GM12891 (cell line): ENCODE data around the gene CREB3L2.

Experiments used
- POLR2A ChIP-seq: IDR thresholded peaks from 2 replicates; pipeline ENCODE4 v1.6.1; 2011; ENCODE audit warnings: low read depth, low read length, control low read depth
- POLR2AphosphoS5 ChIP-seq: IDR thresholded peaks from 2 replicates; pipeline ENCODE4 v1.6.1; 2011; ENCODE audit warnings: low read depth, low read length, control low read depth
- POU2F2 ChIP-seq: IDR thresholded peaks from 2 replicates; pipeline ENCODE4 v1.6.1; 2011; ENCODE audit warnings: low read depth, mild to moderate bottlenecking, control low read depth, low read length, moderate library complexity
- TAF1 ChIP-seq: IDR thresholded peaks from 2 replicates; pipeline ENCODE4 v1.6.1; 2011; ENCODE audit warnings: low read depth, low read length, control low read depth

- no peak for TF ChIP-seq POU2F2
- no peak for TF ChIP-seq POLR2A
- no peak for TF ChIP-seq POLR2AphosphoS5
- no peak for TF ChIP-seq TAF1
These were observed 163.1 kb downstream of the CREB3L2 start for GRCh38 chr7:137838706-137839315.
